ENCODE results near the gene TNS1.

Gene TNS1

DNA sequence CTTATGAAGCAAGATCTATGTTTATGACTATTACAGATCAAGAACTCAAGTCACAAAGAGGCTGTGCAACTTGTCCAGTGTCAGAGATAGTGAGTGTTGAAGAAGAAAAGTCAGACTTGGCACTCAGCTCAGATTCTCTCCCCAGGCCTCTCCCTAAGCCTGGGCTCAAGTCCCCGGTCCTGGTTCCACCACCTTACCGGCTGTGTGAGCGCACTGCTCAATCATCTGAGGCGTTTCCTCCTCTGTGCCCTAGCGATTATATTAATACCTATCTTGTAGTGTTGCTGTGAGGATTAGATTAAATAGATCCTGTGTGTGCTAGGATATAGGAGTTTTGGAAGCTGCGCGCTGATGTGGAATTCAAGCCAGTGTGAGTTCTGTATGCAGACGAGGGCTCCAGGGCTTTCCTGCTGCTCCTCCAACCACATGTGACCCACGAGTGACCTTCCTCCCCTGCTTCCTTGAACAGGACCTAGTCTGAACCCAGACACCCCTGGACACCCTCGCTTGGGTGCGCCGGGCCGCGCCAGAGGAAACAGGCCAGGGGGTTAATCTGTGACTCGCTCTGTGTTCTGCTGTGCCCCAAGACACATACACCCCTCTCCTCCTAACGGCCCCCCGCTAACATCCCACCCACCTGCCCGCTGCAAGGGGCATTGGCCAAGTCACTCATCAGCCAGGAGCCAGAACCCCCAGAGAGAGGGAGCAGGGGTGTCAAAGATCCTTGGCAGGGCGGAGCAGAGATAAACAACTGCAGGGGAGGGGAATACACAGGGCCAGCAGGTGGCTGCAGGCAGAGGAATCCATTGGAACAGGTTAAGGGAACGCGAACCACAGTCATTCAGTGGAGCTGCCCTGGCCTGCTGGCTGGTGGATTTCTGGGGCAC lies 38.3 kb downstream of the TNS1 start:
- TF ChIP-seq, protein P1, sequence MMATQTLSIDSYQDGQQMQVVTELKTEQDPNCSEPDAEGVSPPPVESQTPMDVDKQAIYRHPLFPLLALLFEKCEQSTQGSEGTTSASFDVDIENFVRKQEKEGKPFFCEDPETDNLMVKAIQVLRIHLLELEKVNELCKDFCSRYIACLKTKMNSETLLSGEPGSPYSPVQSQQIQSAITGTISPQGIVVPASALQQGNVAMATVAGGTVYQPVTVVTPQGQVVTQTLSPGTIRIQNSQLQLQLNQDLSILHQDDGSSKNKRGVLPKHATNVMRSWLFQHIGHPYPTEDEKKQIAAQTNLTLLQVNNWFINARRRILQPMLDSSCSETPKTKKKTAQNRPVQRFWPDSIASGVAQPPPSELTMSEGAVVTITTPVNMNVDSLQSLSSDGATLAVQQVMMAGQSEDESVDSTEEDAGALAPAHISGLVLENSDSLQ (IDR thresholded peaks at IDR 0.05): no peak
- TF ChIP-seq SP1 (IDR thresholded peaks at IDR 0.05) (no peak), FOXM1 (IDR thresholded peaks at IDR 0.05; ENCODE audit: borderline replicate concordance) (no peak)
- CTCF ChIA-PET: interaction anchor here (0.6 to 0.7 kb wide), 2 partner anchors 20 to 74 kb away, joined by 3 read pairs; no protein-coding TSS in a partner anchor
- no peak for DNase-seq (ENCODE audit: extremely low spot score)
- POLR2A ChIA-PET: no interaction called here

DNA sequence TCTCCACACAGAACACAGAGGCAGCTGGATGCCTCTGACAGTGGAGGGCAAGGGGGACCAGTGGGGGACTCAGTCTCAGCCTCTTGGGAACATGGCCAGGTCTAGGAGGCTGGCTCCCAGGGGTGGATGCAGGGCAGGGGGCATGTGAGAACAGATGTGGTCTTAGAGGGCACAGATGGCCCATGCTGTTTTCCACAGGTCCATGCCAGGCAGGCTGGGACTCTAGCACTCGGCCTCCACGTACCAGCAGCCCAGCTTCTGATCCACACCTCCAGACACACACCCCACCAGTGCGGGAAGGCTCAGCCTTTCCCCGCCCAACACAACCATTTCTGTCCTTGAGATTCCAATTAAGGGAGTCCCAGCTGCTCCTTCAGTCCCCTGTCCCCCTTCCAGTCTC lies 42.4 kb downstream of the TNS1 start:
- ChIA-PET POLR2A (no interaction called here), CTCF (no interaction called here)
- DNase-seq (ENCODE audit: extremely low spot score): no peak

DNA sequence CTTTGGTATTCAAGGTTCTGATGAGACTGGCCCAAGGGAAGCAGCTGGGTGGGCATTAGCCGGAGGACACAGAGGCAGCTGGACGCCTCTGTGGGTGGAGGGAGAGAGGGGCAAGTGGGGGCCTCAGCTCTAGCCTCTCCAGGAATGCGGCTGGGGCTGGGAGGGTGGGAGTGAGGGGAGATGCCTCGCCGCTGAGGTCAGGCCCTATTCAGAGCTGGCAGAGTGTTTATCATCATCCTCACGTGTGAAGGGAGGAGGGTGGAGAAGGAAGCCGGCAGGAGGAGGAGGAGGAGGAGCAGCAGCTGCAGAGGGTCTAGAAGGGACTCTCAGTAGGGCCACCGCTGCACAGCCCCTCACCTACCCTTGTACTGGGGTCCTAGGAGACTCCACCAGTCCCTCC lies 43.1 kb downstream of the TNS1 start:
- POLR2A ChIA-PET: no interaction called here
- CTCF ChIA-PET: no interaction called here
- no peak for DNase-seq (ENCODE audit: extremely low spot score)
- TF ChIP-seq SUZ12 (IDR thresholded peaks at IDR 0.05): no peak
- no peak for TF ChIP-seq FOXM1 (IDR thresholded peaks at IDR 0.05; ENCODE audit: borderline replicate concordance)
- no peak for TF ChIP-seq LEF1 (IDR thresholded peaks at IDR 0.05; ENCODE audit: borderline replicate concordance)
- no peak for TF ChIP-seq BHLHE40 (IDR thresholded peaks at IDR 0.05; ENCODE audit: borderline replicate concordance)
- no peak for TF ChIP-seq TARDBP (IDR thresholded peaks at IDR 0.05)
- TF ChIP-seq ARNT (IDR thresholded peaks at IDR 0.05): no peak
- TF ChIP-seq HDGF (IDR thresholded peaks at IDR 0.05; ENCODE audit: borderline replicate concordance): no peak
- no peak for TF ChIP-seq NFRKB (IDR thresholded peaks at IDR 0.05)
- no peak for TF ChIP-seq L3MBTL2 (conservative IDR thresholded peaks at IDR 0.05)
- TF ChIP-seq FOXA1 (IDR thresholded peaks at IDR 0.05): no peak
- no peak for TF ChIP-seq SP1 (IDR thresholded peaks at IDR 0.05)
- no peak for TF ChIP-seq ZNF384 (IDR thresholded peaks at IDR 0.05)

More for the DNA sequence above, 42.4 kb downstream of the TNS1 start:
- TF ChIP-seq BHLHE40 (IDR thresholded peaks at IDR 0.05; ENCODE audit: borderline replicate concordance): no peak
- no peak for TF ChIP-seq TARDBP (IDR thresholded peaks at IDR 0.05)
- no peak for TF ChIP-seq CTBP1 (IDR thresholded peaks at IDR 0.05; ENCODE audit: borderline replicate concordance)
- no peak for TF ChIP-seq FOXA1 (IDR thresholded peaks at IDR 0.05)
- no peak for TF ChIP-seq ARNT (IDR thresholded peaks at IDR 0.05)
- TF ChIP-seq, protein P1 (IDR thresholded peaks at IDR 0.05): no peak
- TF ChIP-seq SP1 (IDR thresholded peaks at IDR 0.05): no peak
- no peak for TF ChIP-seq NFRKB (IDR thresholded peaks at IDR 0.05)
- TF ChIP-seq L3MBTL2 (conservative IDR thresholded peaks at IDR 0.05): no peak
- TF ChIP-seq FOXK2 (IDR thresholded peaks at IDR 0.05): no peak
- no peak for TF ChIP-seq SUZ12 (IDR thresholded peaks at IDR 0.05)
- no peak for TF ChIP-seq FOXM1 (IDR thresholded peaks at IDR 0.05; ENCODE audit: borderline replicate concordance)
- TF ChIP-seq ELF4 (IDR thresholded peaks at IDR 0.05): no peak
- no peak for TF ChIP-seq LEF1 (IDR thresholded peaks at IDR 0.05; ENCODE audit: borderline replicate concordance)
- no peak for TF ChIP-seq ZNF384 (IDR thresholded peaks at IDR 0.05)
- no peak for TF ChIP-seq HDGF (IDR thresholded peaks at IDR 0.05; ENCODE audit: borderline replicate concordance)

DNA sequence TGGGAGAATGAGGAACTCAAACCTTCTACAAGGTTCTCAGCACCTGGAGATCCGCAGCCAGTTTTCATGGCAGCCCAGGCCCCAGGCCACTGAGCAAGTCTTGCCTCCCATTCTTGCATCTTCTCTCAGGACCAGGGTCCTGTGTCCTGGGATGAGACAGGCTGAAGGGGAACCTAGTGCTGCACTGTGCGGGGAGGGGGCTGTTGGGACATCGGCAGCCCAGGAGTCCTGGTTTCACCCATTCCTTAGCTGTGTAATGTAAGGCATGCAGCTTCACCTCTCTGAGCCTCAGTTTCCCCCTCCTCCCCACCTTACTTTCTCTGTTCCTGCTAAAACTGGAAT lies 43.9 kb downstream of the TNS1 start:
- ChIA-PET CTCF (no interaction called here), POLR2A (no interaction called here)
- TF ChIP-seq ARNT (IDR thresholded peaks at IDR 0.05): no peak
- TF ChIP-seq L3MBTL2 (conservative IDR thresholded peaks at IDR 0.05): no peak
- TF ChIP-seq SUZ12 (IDR thresholded peaks at IDR 0.05): no peak
- TF ChIP-seq BHLHE40 (IDR thresholded peaks at IDR 0.05; ENCODE audit: borderline replicate concordance): no peak
- TF ChIP-seq ZNF384 (IDR thresholded peaks at IDR 0.05): no peak
- no peak for TF ChIP-seq LEF1 (IDR thresholded peaks at IDR 0.05; ENCODE audit: borderline replicate concordance)
- TF ChIP-seq NFRKB (IDR thresholded peaks at IDR 0.05): no peak
- TF ChIP-seq CTBP1 (IDR thresholded peaks at IDR 0.05; ENCODE audit: borderline replicate concordance): no peak
- TF ChIP-seq, protein P1 (IDR thresholded peaks at IDR 0.05): no peak
- no peak for TF ChIP-seq FOXM1 (IDR thresholded peaks at IDR 0.05; ENCODE audit: borderline replicate concordance)
- no peak for TF ChIP-seq FOXA1 (IDR thresholded peaks at IDR 0.05)
- no peak for TF ChIP-seq HDGF (IDR thresholded peaks at IDR 0.05; ENCODE audit: borderline replicate concordance)
- no peak for TF ChIP-seq TARDBP (IDR thresholded peaks at IDR 0.05)
- TF ChIP-seq SP1 (IDR thresholded peaks at IDR 0.05): no peak
- TF ChIP-seq ELF4 (IDR thresholded peaks at IDR 0.05): no peak
- no peak for TF ChIP-seq FOXK2 (IDR thresholded peaks at IDR 0.05)
- no peak for DNase-seq (ENCODE audit: extremely low spot score)

DNA sequence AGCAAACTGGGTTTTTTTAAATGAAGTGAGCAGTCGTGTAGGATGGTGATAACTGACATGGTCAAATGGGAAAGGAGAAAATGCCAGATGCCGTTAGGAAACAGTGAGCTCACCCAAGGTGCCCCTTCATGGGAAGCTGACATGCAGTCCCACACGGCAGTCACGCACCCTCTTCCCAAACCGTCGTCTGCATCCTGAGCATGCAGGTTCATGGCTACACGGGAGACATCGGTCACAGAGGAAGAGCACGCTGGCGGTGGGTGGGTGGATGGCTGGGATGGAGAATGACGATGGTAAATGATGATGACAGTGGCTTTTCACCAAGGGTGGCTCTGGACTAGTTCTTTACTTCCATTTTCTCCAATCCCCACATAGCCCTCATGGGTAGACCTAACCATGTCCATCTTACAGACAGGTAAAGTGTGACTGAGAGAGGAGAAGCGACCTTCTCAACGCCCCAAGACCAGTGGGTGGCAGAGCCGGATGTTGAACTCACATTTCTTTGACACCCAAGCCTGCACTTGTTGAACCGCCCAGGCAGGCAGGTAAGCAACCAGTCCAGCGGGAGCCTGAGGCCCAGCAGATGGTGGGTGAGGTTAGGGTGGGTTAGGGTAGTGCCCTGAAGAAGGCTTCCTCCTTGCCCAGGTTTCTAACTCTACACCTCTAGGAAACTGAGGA lies 44.5 kb downstream of the TNS1 start:
- no peak for DNase-seq (ENCODE audit: extremely low spot score)
- CTCF ChIA-PET: no interaction called here
- POLR2A ChIA-PET: no interaction called here
- TF ChIP-seq, protein P1 (IDR thresholded peaks at IDR 0.05): no peak

Data from HEK293T (cell line).